GM18873 (cell line): ENCODE data around the gene PRLH.

ENCODE experiments used
- ATAC-seq: cut with Tn5 transposase; IDR thresholded peaks from one replicate; pipeline ENCODE4 v1.9.1; 2021; ENCODE audit warnings: mild to moderate bottlenecking, moderate library complexity, moderate number of reproducible peaks; ENCODE audit not compliant: unreplicated experiment, low FRiP score

PRLH gene, protein sequence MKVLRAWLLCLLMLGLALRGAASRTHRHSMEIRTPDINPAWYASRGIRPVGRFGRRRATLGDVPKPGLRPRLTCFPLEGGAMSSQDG

DNA sequence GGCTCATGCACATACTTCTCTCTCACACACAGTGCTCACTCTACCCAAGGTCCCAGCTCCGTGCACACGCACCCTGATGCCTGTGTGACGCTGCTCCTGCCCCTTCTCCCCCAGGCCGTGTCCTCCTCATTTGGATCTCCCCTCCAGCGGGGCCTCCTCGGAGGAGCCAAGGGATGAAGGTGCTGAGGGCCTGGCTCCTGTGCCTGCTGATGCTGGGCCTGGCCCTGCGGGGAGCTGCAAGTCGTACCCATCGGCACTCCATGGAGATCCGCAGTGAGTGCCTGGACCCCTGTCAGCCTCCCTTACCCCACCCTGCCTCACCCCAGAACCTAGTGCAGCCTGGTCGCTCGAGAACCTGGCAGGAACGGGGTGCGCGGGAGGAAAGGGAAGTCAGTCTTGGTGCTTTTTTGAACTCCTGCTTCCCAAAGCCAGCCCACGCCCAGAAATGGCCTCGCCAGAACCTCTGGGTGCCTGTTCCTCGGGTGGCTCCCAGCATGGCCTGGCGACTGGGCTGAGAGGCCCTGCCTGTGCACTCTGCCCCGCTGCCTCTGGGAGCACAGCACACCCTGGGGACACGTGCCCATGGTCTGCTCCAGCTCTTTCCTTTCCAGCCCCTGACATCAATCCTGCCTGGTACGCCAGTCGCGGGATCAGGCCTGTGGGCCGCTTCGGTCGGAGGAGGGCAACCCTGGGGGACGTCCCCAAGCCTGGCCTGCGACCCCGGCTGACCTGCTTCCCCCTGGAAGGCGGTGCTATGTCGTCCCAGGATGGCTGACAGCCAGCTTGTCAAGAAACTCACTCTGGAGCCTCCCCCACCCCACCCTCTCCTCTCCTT is at the start of gene PRLH:
PRLH (plus strand) TSS at position 174 of the 835 bp plus-strand sequence; CDS start at position 174, 0 bp downstream.
- ATAC-seq = no peak

DNA sequence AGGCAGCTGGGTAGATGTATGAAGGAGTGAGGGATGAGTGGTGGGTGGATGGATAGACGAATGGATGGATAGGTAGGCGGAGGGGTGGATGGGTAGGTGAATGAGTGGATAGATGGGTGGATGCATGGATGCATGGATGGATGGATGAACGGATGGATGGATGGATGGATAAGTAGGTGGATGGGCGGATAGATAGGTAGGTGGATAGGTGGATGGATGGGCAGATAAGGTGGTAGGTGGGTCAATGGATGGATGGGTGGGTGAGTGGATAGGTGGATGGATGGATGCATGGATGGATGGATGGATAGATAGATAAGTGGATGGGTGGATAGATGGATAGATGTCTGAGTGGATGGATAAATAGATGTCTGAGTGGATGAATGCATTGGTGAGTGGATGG is 49.2 kb upstream of the PRLH start:
- ATAC-seq = no peak

DNA sequence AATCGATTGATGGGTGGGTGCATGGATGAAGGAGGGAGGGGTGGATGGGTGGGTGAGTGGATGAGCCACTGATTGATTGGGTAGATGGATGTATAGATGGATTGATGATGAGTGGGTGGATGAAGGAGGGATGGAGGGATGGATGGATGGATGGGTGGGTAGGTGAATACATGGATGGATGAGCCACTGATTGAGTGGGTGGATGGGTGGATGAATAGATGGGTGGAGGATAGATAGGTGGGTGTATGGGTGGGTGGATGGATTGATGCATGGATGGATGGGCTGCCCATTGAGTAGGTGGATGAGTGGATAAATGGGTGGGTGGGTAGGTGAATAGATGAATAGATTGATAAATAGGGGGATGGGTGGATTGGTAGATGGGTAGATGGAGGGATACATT is 48.4 kb upstream of the PRLH start:
- no peak for ATAC-seq

DNA sequence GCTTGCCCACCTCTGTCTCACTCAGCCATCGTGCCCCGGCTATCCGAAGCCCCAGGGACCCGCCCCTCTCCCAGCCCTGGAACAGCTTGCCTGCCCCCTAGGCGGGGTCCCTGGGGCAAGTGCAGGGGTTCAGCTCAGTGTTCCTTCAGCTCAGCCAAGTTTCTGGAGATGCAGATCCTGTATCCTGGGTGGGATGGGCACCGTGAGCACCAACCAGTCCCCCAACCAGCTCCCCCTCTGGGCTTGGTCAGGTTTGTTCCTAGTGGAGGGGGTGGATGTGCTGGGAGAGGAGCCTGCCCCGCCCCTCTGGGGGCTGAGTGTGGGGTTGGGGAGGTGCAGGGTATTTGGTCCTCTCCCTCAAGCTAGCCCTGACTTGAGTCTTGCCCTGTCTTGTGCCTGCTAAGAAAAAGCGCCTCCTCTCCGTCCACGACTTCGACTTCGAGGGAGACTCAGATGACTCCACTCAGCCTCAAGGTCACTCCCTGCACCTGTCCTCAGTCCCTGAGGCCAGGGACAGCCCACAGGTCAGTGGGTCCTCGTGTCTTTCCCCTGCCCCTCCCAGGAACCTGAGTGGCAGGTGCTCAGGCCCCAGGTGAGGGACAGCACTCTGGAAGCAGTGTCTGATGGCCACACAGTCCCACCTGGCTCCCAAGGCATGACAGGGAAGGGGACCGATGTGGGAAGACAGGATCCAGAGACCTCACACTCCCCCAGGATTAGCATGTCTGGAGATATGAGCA is 46.7 kb upstream of the PRLH start:
- no peak for ATAC-seq

DNA sequence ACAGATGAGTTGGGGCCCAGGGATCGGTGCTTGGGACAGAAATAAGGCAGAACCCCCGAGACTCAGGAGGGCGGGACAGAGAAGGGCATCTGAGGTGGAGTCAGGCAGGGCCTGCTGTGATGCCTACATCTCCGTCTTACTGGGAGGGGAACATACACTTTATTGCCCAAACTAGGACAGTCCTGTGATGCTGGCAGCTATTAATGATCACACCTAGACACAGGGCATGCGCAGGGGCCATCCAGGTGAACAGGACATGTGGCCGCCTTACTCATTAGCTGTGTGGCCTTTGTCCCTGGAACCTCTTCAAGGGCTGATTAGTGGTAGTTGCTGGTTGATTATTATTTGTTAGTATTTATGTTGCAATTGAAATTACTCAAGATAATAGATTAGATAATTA is 46.1 kb upstream of the PRLH start:
- no peak for ATAC-seq

DNA sequence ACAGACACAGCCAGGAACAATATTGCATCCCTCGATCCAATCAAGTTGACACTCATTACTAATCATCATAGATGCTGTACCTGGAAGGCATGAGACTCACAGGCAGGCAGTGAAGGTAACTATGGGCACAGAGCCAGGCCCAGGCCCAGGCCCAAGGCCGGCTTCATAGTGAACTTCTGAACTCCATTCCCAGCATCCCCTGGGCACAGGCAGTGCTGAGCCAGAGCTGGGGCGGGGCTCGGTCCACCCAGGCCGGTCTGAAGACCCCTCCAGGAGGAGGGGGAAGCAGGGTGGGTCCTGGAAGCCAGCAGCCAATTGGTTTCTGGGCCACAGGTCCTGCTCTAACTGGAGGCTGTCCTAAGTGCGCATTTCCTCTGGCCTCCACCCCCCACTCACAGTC is 41.7 kb upstream of the PRLH start:
- no peak for ATAC-seq

DNA sequence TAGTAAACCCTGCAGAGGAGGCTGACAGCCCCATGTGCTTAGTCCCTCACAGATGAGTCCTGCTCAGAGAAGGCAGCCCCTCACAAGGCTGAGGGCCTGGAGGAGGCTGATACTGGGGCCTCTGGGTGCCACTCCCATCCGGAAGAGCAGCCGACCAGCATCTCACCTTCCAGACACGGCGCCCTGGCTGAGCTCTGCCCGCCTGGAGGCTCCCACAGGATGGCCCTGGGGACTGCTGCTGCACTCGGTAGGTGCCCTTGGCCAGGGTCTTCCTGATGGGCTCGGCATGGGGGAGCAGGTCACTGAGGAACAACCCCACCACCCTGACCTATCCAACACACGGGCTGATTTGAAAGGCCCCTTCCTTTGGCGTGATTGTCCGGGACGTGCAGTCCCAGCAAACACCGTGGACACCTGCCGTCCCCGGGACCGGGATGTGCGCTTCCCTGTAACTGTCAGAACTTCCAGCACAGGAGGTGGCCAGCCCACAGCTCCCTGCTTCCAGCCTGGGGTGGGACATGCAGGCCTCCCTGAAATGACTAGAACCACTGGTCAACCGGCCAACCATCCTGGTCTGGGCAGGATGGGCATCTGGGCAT is 40.7 kb upstream of the PRLH start:
- no peak for ATAC-seq

DNA sequence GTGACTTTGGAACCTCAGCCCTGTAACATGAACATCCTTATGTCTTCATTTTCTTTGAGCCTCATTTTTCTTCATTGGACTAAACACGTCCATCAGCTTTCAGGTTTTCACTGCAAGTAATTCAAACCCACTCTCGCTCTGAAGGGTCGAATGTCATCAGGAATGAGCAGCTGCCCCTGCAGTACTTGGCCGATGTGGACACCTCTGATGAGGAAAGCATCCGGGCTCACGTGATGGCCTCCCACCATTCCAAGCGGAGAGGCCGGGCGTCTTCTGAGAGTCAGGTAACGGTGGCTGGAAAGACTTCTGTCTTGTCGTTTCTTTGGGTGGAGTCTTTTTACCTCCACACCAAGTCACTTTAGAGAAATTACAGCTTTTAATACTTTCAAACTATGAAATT is 39.1 kb upstream of the PRLH start:
- no peak for ATAC-seq

DNA sequence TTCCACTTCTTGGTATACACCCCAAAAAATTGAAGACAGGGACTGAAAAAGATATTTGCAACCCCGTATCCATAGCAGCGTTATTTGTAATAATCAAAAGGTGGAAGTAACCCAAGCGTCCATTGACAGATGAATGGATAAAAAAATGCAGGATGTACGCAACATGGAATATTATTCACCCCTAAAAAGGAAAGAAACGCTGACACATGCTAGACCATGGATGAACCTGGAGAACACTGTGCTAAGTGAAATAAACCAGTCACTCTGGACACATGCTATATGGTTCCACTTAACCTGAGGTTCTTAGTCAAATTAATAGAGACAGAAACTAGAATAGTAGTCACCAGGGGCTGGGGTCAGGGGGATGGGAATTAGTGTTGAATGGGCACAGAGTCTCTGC is 38.6 kb upstream of the PRLH start:
- no peak for ATAC-seq

DNA sequence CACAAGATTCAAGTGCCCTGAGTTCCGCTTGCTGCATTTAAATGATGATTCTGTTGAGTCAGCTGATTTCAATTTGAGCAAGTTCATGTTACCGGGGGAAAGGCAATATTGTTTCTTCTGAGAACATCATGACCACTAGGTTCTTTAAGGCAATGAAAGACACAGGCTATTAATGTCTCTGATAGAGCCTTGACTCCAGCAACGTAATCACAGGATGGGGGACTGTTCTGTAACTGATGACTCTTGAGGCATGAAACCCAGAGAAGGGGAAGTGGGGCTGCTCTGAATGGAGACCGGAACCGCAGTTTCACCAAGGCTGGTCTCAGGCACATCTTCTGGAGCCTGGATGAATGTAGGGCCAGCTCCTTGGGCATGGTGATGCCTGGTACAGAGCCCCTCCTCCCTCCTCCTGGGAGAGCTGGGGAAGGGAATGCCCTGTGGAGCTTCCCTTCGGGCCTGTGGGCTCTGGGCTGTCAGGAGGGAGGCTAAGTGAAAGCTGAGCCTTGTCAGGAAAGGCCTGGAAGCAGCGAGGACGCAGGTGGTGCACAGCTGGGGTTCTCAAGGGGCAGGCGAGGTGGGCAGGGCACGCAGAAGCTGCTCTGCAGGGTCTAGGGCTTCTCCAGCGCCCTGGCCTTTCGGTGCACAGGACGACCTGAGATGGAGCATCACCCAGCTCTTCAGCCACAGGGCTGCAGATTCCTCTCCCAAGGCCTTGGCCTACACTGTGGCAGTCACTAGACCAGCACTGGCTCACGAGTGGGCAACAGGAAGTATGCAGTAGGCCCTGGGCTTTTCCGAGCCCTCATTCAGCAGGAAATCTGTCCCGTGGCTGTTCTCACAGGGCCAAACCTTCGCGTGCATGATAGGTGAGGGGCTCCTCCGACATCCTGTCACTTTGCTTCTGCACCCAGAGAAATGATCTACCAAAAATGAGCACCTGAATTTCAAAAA is 36.6 kb upstream of the PRLH start:
- peak; percentile 74 for ATAC-seq

DNA sequence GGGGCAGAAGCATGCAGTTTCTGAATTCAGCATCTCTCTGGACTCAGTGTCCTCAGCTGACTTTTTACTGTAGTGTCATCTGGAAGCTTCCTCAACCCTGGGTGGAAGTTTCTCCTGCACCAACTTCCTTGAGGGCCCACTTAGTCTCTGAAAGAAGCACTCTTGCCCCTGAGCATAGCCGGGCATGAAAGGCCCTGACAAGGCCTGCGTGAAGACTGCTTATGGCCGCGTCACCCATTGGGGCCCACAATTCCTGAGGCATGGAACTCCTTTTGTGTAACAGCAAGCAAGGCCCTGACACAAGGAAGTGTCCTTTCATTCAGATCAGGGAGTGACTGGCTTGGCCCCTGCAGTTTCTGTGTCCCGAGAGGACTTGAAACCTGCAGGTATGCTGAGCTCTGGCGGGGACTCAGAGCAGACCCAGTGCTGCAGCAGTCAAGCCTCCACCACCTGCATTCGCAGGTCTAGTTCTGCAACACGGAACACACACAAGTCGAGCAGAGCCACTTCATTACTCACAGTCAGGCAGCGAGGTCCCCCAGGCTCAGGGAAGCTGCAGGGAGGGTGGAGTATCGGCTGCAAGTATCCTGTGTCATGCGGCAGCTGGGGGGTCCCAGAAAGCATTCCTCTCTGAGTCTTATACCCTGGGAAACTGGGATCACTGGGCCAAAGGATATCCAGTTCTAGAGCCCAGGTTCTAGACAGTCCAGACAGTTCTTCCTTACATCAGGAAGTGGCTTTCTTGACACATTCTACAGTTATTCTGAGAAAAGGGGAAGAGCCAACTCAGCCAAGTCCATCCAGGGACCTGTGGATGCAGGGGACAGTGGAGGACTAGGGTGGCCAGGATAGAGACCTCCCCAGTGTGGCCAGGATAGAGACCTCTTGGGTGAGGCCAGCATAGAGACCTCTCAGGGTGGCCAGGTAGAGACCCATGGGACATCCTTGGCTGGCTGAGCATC is 35.6 kb upstream of the PRLH start:
- no peak for ATAC-seq

DNA sequence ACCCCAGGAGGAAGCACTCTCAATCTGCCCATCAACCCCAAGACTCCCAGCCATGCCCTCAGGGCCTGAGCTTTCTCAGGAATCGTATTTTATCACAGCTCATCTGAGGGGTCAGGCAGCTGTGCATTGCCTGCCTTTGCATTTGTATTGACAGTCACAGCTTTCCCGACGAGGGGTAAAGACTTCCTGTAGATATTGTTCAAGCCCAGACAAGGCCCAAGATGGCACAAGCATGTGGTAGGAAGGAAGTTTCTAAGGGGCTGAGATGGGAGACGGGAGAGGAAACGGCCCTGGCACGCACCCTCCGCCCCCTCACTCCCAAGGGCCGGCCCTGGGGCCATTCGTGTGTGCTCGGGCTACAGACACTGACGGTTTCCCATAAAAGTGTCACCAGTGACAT is 34.2 kb upstream of the PRLH start:
- ATAC-seq = no peak

DNA sequence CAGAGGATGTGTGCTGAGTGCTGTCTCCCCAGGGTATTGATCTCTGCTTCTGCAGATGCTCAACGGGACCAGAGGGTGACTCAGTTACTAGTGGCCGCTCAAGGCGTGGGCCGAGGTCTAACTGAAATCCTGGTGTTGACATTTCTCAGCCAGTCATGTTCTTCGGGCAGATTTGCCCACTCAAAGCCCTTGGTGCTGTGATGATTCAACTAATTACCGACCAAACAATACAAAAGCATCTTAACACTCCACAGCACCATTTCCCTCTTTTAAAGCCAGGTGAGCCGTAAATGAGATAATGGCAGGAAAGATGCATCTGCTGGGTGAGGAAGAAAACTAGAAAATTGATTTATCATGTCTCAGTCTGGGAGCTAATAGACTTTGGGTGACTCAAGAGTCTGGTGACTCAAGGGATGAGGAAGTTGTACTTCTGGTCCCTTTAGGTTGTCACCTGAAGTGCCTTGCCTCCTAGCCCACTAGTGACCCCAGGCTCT is 32.7 kb upstream of the PRLH start:
- ATAC-seq = no peak

DNA sequence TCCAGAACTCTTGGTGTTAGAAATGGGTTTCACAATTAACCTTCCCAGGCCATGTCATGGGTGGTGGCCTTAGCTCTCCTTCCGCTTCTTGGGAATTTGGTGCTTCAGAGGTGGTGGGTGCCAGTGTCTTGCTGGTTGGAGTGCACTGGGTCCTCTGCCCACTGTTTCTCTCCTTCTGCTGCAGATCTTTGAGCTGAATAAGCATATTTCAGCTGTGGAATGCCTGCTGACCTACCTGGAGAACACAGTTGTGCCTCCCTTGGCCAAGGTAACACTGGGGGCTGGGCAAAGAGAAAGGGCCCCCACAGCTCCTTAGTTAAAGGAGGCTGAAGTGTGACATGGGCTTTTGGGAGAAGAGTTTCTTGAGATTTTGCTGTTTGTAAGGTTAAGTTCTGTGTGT is 32.0 kb upstream of the PRLH start:
- no peak for ATAC-seq

DNA sequence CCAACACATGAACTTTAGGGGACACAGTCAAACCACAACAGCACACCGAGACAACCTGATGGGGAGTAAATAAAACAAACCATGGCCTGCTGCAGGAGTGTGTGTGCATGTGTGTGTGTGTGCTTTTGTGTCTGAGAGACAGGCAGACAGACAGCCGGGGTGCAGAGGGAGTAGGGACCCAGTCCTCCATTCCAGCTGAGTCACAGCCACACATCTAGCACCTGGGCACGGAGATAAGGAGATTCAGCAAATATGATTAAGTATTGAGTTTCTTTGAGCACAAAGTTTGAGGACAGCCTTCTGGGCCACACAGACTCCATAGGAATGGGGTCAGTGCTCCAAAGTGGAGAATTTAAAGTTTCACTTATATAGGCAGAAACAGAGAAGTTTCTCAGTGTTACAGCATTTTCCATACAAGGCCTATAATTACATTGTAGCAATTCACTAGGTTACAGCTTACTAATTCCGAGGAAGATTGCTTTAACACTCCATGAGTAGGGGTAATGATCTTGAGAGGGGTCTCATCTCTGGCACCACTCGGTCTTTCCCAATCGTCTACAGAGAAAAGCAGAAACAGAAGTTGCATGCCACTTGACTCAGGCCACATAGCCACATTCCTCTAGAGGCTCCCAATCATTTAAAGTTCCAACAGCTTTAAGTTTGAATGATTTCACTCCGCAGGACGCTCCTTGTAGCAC is 30.8 kb upstream of the PRLH start:
- no peak for ATAC-seq

DNA sequence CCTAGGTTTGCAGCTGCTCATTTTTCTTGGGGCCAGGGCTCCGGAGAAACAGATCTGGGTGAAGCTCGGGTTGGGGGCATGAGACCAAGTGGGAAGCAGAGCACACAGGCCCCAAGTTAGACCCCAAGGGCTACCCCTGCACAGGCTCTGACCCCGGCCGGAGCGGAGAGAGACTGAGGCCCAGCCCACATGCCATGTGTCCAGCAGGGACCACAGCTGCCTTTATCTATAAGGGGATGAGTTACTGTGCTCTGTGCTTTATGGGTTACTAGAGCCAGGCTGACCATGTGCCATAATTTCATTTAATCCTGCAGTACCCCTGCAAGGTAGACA is 30.3 kb upstream of the PRLH start:
- ATAC-seq = no peak

DNA sequence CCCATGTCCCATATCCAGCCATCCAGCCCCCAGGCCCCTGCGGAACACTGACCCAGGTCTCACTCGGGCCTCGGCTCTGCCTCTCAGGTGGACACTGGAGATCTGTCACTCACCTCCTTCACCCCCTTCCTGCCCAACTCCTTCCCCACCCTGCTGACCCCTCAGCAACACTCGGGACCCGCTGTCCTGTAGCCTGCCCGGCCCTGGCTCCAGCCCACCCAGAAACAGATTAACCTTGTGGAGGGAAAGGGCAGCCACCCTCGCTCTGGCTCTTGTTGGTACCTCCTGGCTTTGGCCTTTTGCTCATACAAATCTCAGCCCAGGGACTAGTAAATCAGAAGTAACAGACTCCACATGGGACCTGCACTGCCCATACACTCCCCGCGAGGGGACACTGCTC is 29.8 kb upstream of the PRLH start:
- ATAC-seq = no peak

DNA sequence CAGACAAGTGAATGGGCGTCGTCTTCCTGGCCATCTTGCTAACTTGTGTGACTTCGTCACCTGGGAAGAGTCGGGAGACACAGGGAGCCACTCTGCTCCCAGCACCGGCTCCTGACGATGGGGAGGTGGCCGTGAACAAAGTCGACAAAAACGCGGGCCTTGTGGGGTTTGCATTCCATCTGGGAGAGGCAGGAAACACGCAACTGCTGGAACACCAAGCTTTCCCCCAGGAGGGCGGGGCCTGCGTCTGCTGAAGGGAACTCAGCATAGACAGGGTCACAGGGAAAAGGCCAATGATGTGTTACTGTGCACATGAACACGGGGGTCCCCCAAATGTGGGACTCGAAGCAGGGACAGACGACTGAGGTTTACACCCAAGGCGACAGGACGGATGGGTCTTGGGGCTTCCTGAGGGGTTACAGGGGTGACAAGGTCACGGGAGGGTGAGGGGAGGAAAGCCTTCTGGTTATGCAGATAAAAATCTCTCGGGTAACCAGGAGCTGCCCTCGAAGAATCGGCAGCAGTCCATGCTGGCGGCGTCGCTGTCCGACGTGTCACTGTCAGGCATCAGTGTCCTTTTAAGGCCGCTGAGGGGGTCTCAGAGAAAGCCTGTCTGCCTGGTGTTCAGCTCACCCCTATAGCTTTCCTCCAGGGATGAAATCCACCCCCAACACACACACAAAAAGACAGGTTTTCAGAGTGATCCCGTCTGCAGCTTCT is 28.2 kb upstream of the PRLH start:
- no peak for ATAC-seq
